HCT116 (cell line): ENCODE data around the gene NCOA1. TPM values are rescaled to one million over a fixed set of nuclear protein-coding genes. Genes with fewer than 3 reads are reported as not detected.

Source experiments
- ATAC-seq: fragments of 200-7000 bp; cut with Tn5 transposase; 2 replicates; pipeline ENCODE4 v1.9.1; 2020; ENCODE audit warnings: mild to moderate bottlenecking, moderate library complexity
- BruUV-seq: library from RNA; stranded (reverse); fragments of 400-500 nt; replicated peaks from 2 replicates; lab custom pipeline; 2021; lab: Mats Ljungman, UMichigan
- CTCF ChIA-PET: fragments of 300-600 bp; sonication (Branson Sonifier 250); formaldehyde crosslinking; loops from one replicate; lab custom pipeline; 2021; ENCODE audit warnings: antibody characterized with exemption; lab: Charles Lee
- POLR2A ChIA-PET: fragments of 300-600, 350-600 bp; sonication (Branson Sonifier 250); formaldehyde crosslinking; loops from one replicate; lab custom pipeline; 2021; ENCODE audit warnings: antibody characterized with exemption; lab: Charles Lee
- RAD21 ChIA-PET, 2 experiments: fragments of 300-600 bp; sonication (Branson Sonifier 250); formaldehyde crosslinking; loops; one replicate each; lab custom pipeline; 2023; ENCODE audit warnings: low total read pairs in 2 of 2; ENCODE audit not compliant: uncharacterized antibody in 2 of 2, unreplicated experiment in 2 of 2, low non-redundant PET in 1 of 2; lab: Charles Lee
- DNase-seq: peaks from one replicate; pipeline ENCODE4 v3.0.0-alpha.2; 2010; ENCODE audit warnings: low read depth, low spot score
- H2AFZ ChIP-seq: fragments of 200-600 bp; shearing (Covaris generic), sonication (generic); 2 replicates; pipeline ENCODE4 v1.6.1; 2017; ENCODE audit warnings: low read depth, mixed run types, mixed read lengths, antibody characterized with exemption, low read length; ENCODE audit not compliant: poor library complexity, severe bottlenecking
- H3K27ac ChIP-seq: 2 replicates; pipeline ENCODE4 v1.5.1; 2012; ENCODE audit warnings: low read depth, low read length
- H3K27me3 ChIP-seq: fragments of 200-600 bp; sonication (generic); 2 replicates; pipeline ENCODE4 v1.6.1; 2016; ENCODE audit warnings: mixed run types, low read length, mixed read lengths; ENCODE audit not compliant: insufficient read depth
- H3K36me3 ChIP-seq, 2 experiments: fragments of 200-500 bp in 1 of 2; fragments of 200-600 bp in 1 of 2; sonication (Bioruptor generic) in 1 of 2; sonication (generic) in 1 of 2; 2 replicates each; pipeline versions ENCODE4 v1.5.1 to v1.6.1; 2014 to 2016; ENCODE audit warnings: low read length in 2 of 2, inconsistent platforms in 1 of 2, mixed read lengths in 1 of 2, mixed run types in 1 of 2; ENCODE audit not compliant: insufficient read depth in 2 of 2, control insufficient read depth in 1 of 2
- H3K4me1 ChIP-seq, 2 experiments: fragments of 200-600 bp in 1 of 2; sonication (generic) in 1 of 2; 2 replicates each; pipeline versions ENCODE4 v1.5.1 to v1.6.1; 2012 to 2017; ENCODE audit warnings: low read length in 2 of 2, inconsistent platforms in 1 of 2, mild to moderate bottlenecking in 1 of 2, mixed read lengths in 1 of 2, mixed run types in 1 of 2, moderate library complexity in 1 of 2; ENCODE audit not compliant: insufficient read depth in 2 of 2, control insufficient read depth in 1 of 2
- H3K4me2 ChIP-seq: fragments of 200-600 bp; sonication (generic); 2 replicates; pipeline ENCODE4 v1.6.1; 2017; ENCODE audit warnings: mixed run types, low read length, mixed read lengths
- H3K4me3 ChIP-seq, 2 experiments: fragments of 200-600 bp in 1 of 2; sonication (generic) in 1 of 2; replicated peaks in 1 of 2; 2 replicates each; pipeline ENCODE4 v1.5.1; 2011 to 2016; ENCODE audit warnings: low read length in 2 of 2, control low read depth in 1 of 2, low read depth in 1 of 2, mild to moderate bottlenecking in 1 of 2, mixed read lengths in 1 of 2, mixed run types in 1 of 2
- H3K79me2 ChIP-seq: fragments of 200-600 bp; sonication (generic); 2 replicates; pipeline ENCODE4 v1.6.1; 2017; ENCODE audit warnings: mild to moderate bottlenecking, mixed run types, low read length, moderate library complexity, mixed read lengths; ENCODE audit not compliant: insufficient read depth
- H3K9ac ChIP-seq: fragments of 200-600 bp; sonication (generic); 2 replicates; pipeline ENCODE4 v1.6.1; 2016; ENCODE audit warnings: low read length, mixed read lengths
- H3K9me2 ChIP-seq: fragments of 200-600 bp; sonication (generic), shearing (Covaris generic); 2 replicates; pipeline ENCODE4 v1.6.1; 2017; ENCODE audit warnings: mixed run types, mild to moderate bottlenecking, moderate library complexity; ENCODE audit not compliant: insufficient read depth
- H3K9me3 ChIP-seq, 2 experiments: fragments of 200-500 bp in 1 of 2; fragments of 200-600 bp in 1 of 2; sonication (Bioruptor generic) in 1 of 2; sonication (generic) in 1 of 2; 2 replicates each; pipeline ENCODE4 v1.6.1; 2014 to 2017; ENCODE audit warnings: low read length in 2 of 2, mixed read lengths in 2 of 2, inconsistent platforms in 1 of 2, low read depth in 1 of 2, mild to moderate bottlenecking in 1 of 2, mixed run types in 1 of 2, moderate library complexity in 1 of 2; ENCODE audit not compliant: control insufficient read depth in 1 of 2, insufficient read depth in 1 of 2
- H4K20me1 ChIP-seq: fragments of 200-600 bp; sonication (generic), shearing (Covaris generic); 2 replicates; pipeline ENCODE4 v1.6.1; 2017; ENCODE audit warnings: mixed run types, mild to moderate bottlenecking, moderate library complexity; ENCODE audit not compliant: insufficient read depth
- CBX3 ChIP-seq: IDR thresholded peaks from 2 replicates; pipeline ENCODE4 v1.6.1; 2012; ENCODE audit warnings: low read depth
- JUND ChIP-seq: IDR thresholded peaks from 2 replicates; pipeline ENCODE4 v1.6.1; 2012
- intact Hi-C: fragments of 100-400 bp; cut with micrococcal nuclease; formaldehyde crosslinking; loops from 2 replicates; pipeline ENCODE4 v1.10.0; 2022
- total RNA-seq: library from RNA; stranded (reverse); gene quantifications from one replicate; pipeline ENCODE4 v1.2.1, GENCODE V29; 2021; ENCODE audit not compliant: unreplicated experiment
- TF ChIP-seq, protein P1 (sequence below): IDR thresholded peaks from 2 replicates; pipeline ENCODE4 v1.6.1; 2012
- TF ChIP-seq, protein P2 (sequence below): IDR thresholded peaks from 2 replicates; pipeline ENCODE4 v1.6.1; 2011; ENCODE audit warnings: mild to moderate bottlenecking, low read length, moderate library complexity; ENCODE audit not compliant: insufficient replicate concordance; ENCODE audit errors: extremely low read depth

NCOA1 gene
- total RNA-seq, 1 experiment from 2014 or later, result 10.4 TPM

DNA sequence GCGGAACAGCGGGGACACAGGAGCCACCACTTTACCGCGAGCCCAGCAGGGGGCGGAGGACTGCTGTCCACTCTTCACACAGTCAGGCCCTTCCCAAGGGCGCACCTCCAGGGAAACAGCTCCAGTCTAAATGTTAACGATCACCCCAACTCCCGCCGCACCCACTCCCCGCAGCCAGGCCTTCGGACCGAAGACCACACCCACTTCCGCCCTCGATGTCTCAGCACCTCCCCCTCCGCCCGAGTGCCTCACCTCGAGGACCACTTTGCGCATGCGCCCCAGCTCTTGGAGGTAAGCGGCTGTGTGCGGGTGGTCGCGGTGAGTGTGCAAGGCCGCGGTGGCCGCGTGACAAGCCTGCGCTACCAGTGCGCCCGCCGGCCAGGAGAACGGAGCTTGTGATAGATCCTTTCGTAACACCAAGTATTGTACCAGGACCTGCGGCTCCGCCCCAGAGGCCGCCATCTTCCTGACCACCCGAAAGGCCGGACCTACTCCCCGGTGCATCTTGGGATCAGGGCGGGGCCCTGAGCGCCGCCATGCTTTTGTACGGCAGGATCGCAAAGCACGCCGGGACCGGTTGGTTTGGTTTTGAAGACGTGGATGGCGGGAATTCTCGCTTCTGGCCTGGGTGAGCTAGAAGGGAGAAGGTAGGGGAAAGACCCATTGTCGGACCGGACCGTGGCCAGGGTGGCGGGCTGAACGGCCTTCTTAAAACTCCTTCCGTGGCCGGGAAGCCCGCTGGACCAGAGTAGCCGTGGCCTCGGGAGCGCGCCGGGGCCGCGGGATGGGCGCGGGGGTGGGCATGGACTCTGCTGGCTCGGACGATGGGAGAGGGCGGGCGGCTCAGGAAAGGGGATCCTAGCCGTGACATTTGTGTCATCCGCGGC is 302.1 kb downstream of the NCOA1 start, which contains the start of the genes CENPO and PTRHD1 (continued):
- TF ChIP-seq, protein P1, sequence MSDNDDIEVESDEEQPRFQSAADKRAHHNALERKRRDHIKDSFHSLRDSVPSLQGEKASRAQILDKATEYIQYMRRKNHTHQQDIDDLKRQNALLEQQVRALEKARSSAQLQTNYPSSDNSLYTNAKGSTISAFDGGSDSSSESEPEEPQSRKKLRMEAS, result peak; percentile 78
- TF ChIP-seq CBX3, result peak; percentile 19; the same call in 1 of the 2 replicates

DNA sequence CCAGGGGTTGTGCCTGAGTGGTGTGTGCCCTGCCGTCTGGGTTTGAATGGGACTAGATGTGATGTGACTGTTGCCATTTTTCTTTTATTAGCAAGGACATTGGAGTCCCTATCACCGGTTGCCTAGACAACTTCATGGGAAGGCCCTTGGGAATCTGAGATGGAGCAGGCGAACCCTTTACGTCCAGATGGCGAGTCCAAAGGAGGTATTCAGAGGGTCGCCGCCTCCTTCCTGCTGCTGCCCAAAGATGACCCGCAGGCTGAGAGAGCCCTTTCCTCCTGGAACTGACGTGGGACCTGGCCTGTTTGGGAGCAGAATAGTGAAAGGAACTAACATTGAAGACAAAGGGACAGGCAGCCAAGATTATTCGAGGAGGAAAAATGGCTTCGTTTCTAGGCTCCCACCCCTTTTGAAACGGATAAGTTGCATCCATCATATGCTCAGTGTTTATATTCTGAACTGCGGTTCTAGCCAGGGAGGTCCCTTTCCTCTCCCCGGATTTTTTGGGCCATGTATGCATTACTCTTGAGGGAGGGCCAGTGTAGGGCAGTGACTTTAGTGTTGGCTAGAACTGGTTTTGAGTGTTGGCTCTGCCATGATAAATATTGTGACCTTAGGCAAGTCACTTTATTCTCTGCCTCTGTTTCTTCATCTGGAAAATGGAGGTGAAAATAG is 302.8 kb downstream of the NCOA1 start:
- Histone ChIP-seq H4K20me1 (no peaks in the 10 kb centered on the region), H3K27me3 (no peaks in the 10 kb centered on the region), H3K4me3 (peak overlapping the region; percentile 59 to 97), H2AFZ (no peak overlapping the region), H3K9me2 (no peaks in the 10 kb centered on the region), H3K4me1 (peaks cover 12 to 34% of the 10 kb centered on the region in 2 experiments), H3K9me3 (no peaks in the 10 kb centered on the region), H3K36me3 (peaks cover 0 to 22% of the 10 kb centered on the region in 2 experiments; a peak in 1 of 4 replicates), H3K27ac (peak overlapping the region; percentile 91), H3K4me2 (peak overlapping the region; percentile 83), H3K9ac (peak overlapping the region; percentile 92), H3K79me2 (peaks cover 56% of the 10 kb centered on the region)
- DNase-seq, result no peak
- RAD21 ChIA-PET, result interaction anchor here in 1 of 2 experiments (1.4 kb wide), 1 partner anchor 34 kb away, joined by 3 read pairs; no protein-coding TSS in a partner anchor
- TSS peak; percentile 84 for BruUV-seq
- intact Hi-C loops, result loop anchor here (2.0 kb wide), 1 partner anchor 303 kb away; the partner anchor contains the start of gene NCOA1
- TF ChIP-seq, protein P2, sequence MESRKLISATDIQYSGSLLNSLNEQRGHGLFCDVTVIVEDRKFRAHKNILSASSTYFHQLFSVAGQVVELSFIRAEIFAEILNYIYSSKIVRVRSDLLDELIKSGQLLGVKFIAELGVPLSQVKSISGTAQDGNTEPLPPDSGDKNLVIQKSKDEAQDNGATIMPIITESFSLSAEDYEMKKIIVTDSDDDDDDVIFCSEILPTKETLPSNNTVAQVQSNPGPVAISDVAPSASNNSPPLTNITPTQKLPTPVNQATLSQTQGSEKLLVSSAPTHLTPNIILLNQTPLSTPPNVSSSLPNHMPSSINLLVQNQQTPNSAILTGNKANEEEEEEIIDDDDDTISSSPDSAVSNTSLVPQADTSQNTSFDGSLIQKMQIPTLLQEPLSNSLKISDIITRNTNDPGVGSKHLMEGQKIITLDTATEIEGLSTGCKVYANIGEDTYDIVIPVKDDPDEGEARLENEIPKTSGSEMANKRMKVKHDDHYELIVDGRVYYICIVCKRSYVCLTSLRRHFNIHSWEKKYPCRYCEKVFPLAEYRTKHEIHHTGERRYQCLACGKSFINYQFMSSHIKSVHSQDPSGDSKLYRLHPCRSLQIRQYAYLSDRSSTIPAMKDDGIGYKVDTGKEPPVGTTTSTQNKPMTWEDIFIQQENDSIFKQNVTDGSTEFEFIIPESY, result no peak
- no peak for TF ChIP-seq JUND
- POLR2A ChIA-PET, result interaction anchor here (1.0 kb wide), 1 partner anchor 337 kb away, joined by 3 read pairs; no protein-coding TSS in a partner anchor
- ATAC-seq, result peak; percentile 14
- CTCF ChIA-PET, result interaction anchor here (1.2 kb wide), 1 partner anchor 16 kb away, joined by 5 read pairs; no protein-coding TSS in a partner anchor
